ENCODE results near the gene HSD17B1. TPM values are rescaled to one million over a fixed set of nuclear protein-coding genes. Genes with fewer than 3 reads are reported as not detected.

HSD17B1 gene
- total and polyA plus RNA-seq, 2 experiments from 2014 or later, result 2.3 to 3.0 TPM

- no peaks in the 10 kb centered on the region for H3K9me2 ChIP-seq (ENCODE audit: insufficient read depth)
- no peaks in the 10 kb centered on the region for H3F3A ChIP-seq (ENCODE audit: insufficient read depth)
- no peak for DNase-seq
- H3K36me3 ChIP-seq (ENCODE audit: low read depth), result peaks cover 13% of the 10 kb centered on the region; the same call in 1 of the 2 replicates
- no peak overlapping the region for H2AFZ ChIP-seq
- no peaks in the 10 kb centered on the region for H3K9me3 ChIP-seq (ENCODE audit: low read depth)
- in situ Hi-C loops (cut with MboI), result no loop called here
- H3K9ac ChIP-seq, result no peak overlapping the region
- H3K4me2 ChIP-seq (ENCODE audit: unreplicated experiment), result no peak overlapping the region
- H3K79me2 ChIP-seq (ENCODE audit: insufficient read depth), result no peaks in the 10 kb centered on the region
- H3K4me1 ChIP-seq (ENCODE audit: insufficient read depth), result no peaks in the 10 kb centered on the region
- no peak overlapping the region for H3K27ac ChIP-seq
- H4K20me1 ChIP-seq (ENCODE audit: insufficient read depth), result no peaks in the 10 kb centered on the region
- H3K27me3 ChIP-seq (replicated peaks; ENCODE audit: insufficient read depth), result no peaks in the 10 kb centered on the region
- WGBS, 2 experiments (ENCODE audit: low coverage in 1 of 2, low lambda C conversion rate in 2 of 2, missing lambda C conversion rate in 2 of 2), result 82 to 87% methylated on average over 5 of the region's 5 CpGs
- no peak for TF ChIP-seq EZH2phosphoT487 (IDR thresholded peaks at IDR 0.05; ENCODE audit: insufficient read depth, low read depth)
- no peak for TF ChIP-seq EZH2 (IDR thresholded peaks at IDR 0.05; ENCODE audit: insufficient read depth, poor library complexity, severe bottlenecking)
- no peak overlapping the region for H3K4me3 ChIP-seq
Observed at GRCh38 chr17:42509409-42509808, 43.3 kb upstream of the HSD17B1 start.

- DNase-seq, result no peak
- in situ Hi-C loops (cut with MboI), result no loop called here
- Histone ChIP-seq H3K4me3 (no peak overlapping the region), H3K27me3 (replicated peaks; ENCODE audit: insufficient read depth) (no peaks in the 10 kb centered on the region), H3K4me2 (ENCODE audit: unreplicated experiment) (no peak overlapping the region), H3K9me2 (ENCODE audit: insufficient read depth) (no peaks in the 10 kb centered on the region), H4K20me1 (ENCODE audit: insufficient read depth) (no peaks in the 10 kb centered on the region), H3K9ac (no peak overlapping the region), H3K27ac (no peak overlapping the region), H3K79me2 (ENCODE audit: insufficient read depth) (no peaks in the 10 kb centered on the region), H3K4me1 (ENCODE audit: insufficient read depth) (no peaks in the 10 kb centered on the region), H3K9me3 (ENCODE audit: low read depth) (no peaks in the 10 kb centered on the region), H3K36me3 (ENCODE audit: low read depth) (peaks cover 13% of the 10 kb centered on the region; the same call in 1 of the 2 replicates), H3F3A (ENCODE audit: insufficient read depth) (no peaks in the 10 kb centered on the region), H2AFZ (no peak overlapping the region)
- TF ChIP-seq EZH2 (IDR thresholded peaks at IDR 0.05; ENCODE audit: insufficient read depth, poor library complexity, severe bottlenecking), result no peak
- no peak for TF ChIP-seq EZH2phosphoT487 (IDR thresholded peaks at IDR 0.05; ENCODE audit: insufficient read depth, low read depth)
- 93 to 100% methylated on average over 2 of the region's 2 CpGs for WGBS, 2 experiments (ENCODE audit: low coverage in 1 of 2, low lambda C conversion rate in 2 of 2, missing lambda C conversion rate in 2 of 2)
Observed at GRCh38 chr17:42509841-42510240, 42.9 kb upstream of the HSD17B1 start.

- Histone ChIP-seq H3K36me3 (ENCODE audit: low read depth) (peaks cover 9% of the 10 kb centered on the region; the same call in 1 of the 2 replicates), H2AFZ (no peak overlapping the region), H3K4me2 (ENCODE audit: unreplicated experiment) (no peak overlapping the region), H4K20me1 (ENCODE audit: insufficient read depth) (no peaks in the 10 kb centered on the region), H3K9ac (no peak overlapping the region), H3K79me2 (ENCODE audit: insufficient read depth) (no peaks in the 10 kb centered on the region), H3K9me3 (ENCODE audit: low read depth) (no peaks in the 10 kb centered on the region), H3K4me3 (no peak overlapping the region), H3K27me3 (replicated peaks; ENCODE audit: insufficient read depth) (no peaks in the 10 kb centered on the region), H3K9me2 (ENCODE audit: insufficient read depth) (no peaks in the 10 kb centered on the region), H3K27ac (no peak overlapping the region), H3K4me1 (ENCODE audit: insufficient read depth) (no peaks in the 10 kb centered on the region), H3F3A (ENCODE audit: insufficient read depth) (peaks cover 11% of the 10 kb centered on the region; the same call in 1 of the 2 replicates)
- no peak for DNase-seq
- TF ChIP-seq EZH2phosphoT487 (IDR thresholded peaks at IDR 0.05; ENCODE audit: insufficient read depth, low read depth), result no peak
- TF ChIP-seq EZH2 (IDR thresholded peaks at IDR 0.05; ENCODE audit: insufficient read depth, poor library complexity, severe bottlenecking), result no peak
- 94 to 96% methylated on average over 9 of the region's 9 CpGs for WGBS, 2 experiments (ENCODE audit: low coverage in 1 of 2, low lambda C conversion rate in 2 of 2, missing lambda C conversion rate in 2 of 2)
- in situ Hi-C loops (cut with MboI), result no loop called here
Observed at GRCh38 chr17:42512246-42512645, 40.5 kb upstream of the HSD17B1 start.

DNA sequence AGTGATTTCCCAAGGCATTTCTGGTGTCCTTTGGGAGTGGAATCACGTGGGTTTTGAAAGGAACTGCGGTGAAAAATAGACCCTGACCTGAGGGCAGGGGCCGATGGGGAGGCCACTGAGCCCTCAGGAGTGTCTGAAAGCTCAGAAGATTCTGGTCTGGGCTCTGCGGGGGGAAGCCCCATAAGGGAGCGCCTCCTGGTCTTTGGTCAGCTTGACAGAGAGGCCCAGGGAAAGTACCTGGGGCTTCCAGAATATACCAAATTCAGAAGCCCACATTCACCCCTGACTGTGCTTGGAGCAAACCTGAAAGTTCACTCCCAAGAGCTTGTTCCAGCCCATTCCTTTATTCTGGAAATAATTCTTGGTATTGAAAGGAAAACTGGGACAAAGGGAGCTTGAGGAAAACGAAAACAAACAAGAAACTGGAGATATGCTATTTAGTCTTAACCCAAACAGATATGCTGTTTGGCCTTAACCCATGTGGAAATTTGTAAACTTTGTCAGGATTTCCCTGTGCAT lies 39.9 kb upstream of the HSD17B1 start:
- no peaks in the 10 kb centered on the region for H3K9me3 ChIP-seq (ENCODE audit: low read depth)
- H2AFZ ChIP-seq, result no peak overlapping the region
- peaks cover 2% of the 10 kb centered on the region for H3K4me1 ChIP-seq (ENCODE audit: insufficient read depth)
- no peak overlapping the region for H3K9ac ChIP-seq
- no peak for TF ChIP-seq EZH2phosphoT487 (IDR thresholded peaks at IDR 0.05; ENCODE audit: insufficient read depth, low read depth)
- TF ChIP-seq EZH2 (IDR thresholded peaks at IDR 0.05; ENCODE audit: insufficient read depth, poor library complexity, severe bottlenecking), result no peak
- 76 to 78% methylated on average over 6 of the region's 6 CpGs for WGBS, 2 experiments (ENCODE audit: low coverage in 1 of 2, low lambda C conversion rate in 2 of 2, missing lambda C conversion rate in 2 of 2)
- H3K79me2 ChIP-seq (ENCODE audit: insufficient read depth), result no peaks in the 10 kb centered on the region
- peaks cover 13% of the 10 kb centered on the region for H3F3A ChIP-seq (ENCODE audit: insufficient read depth)
- DNase-seq, result no peak
- H3K4me3 ChIP-seq, result no peak overlapping the region
- H4K20me1 ChIP-seq (ENCODE audit: insufficient read depth), result no peaks in the 10 kb centered on the region
- no peaks in the 10 kb centered on the region for H3K9me2 ChIP-seq (ENCODE audit: insufficient read depth)
- in situ Hi-C loops (cut with MboI), result no loop called here
- H3K4me2 ChIP-seq (ENCODE audit: unreplicated experiment), result no peak overlapping the region
- H3K27ac ChIP-seq, result no peak overlapping the region
- peaks cover 7% of the 10 kb centered on the region; the same call in 1 of the 2 replicates for H3K36me3 ChIP-seq (ENCODE audit: low read depth)
- H3K27me3 ChIP-seq (replicated peaks; ENCODE audit: insufficient read depth), result no peaks in the 10 kb centered on the region
